ENCODE results near the gene SURF6.
"Not testable (repeated sequence)": the region's sequence is repeated elsewhere in the genome, so short reads cannot be mapped to it uniquely, and the experiment has no call there.

SURF6 gene

GRCh38 chr9:133284362-133284761 lies 51.6 kb downstream of the SURF6 start:
- H3K9ac ChIP-seq (ENCODE audit: low read depth, low read length), result no peak overlapping the region
- no peaks in the 10 kb centered on the region for H3K36me3 ChIP-seq (ENCODE audit: insufficient read depth, low read length)
- H3K4me1 ChIP-seq (ENCODE audit: insufficient read depth, low read length), result no peaks in the 10 kb centered on the region
- H3K9me3 ChIP-seq (ENCODE audit: control insufficient read depth, insufficient read depth, low read length), result peaks cover 5% of the 10 kb centered on the region

DNA sequence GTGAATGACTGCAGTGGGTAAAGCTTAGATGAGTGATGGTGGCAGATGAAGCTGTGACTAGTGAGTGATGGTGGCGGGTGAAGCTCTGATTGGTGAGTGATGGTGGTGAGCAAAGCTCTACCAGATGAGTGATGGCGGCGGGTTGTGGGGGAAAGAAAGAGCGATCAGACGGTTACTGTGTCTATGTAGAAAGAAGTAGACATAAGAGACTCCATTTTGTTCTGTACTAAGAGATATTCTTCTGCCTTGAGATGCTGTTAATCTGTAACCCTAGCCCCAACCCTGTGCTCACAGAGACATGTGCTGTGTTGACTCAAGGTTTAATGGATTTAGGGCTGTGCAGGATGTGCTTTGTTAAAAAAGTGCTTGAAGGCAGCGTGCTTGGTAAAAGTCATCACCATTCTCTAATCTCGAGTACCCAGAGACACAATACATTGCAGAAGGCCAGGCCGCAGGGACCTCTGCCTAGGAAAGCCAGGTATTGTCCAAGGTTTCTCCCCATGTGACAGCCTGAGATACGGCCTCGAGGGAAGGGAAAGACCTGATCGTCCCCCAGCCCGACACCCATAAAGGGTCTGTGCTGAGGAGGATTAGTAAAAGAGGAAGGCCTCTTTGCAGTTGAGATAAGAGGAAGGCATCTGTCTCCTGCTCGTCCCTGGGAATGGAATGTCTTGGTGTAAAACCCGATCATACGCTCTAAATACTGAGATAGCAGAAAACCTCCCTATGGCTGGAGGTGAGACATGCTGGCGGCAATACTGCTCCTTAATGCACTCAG lies 52.5 kb downstream of the SURF6 start:
- H3K9ac ChIP-seq (ENCODE audit: low read depth, low read length), result not testable (repeated sequence)

DNA sequence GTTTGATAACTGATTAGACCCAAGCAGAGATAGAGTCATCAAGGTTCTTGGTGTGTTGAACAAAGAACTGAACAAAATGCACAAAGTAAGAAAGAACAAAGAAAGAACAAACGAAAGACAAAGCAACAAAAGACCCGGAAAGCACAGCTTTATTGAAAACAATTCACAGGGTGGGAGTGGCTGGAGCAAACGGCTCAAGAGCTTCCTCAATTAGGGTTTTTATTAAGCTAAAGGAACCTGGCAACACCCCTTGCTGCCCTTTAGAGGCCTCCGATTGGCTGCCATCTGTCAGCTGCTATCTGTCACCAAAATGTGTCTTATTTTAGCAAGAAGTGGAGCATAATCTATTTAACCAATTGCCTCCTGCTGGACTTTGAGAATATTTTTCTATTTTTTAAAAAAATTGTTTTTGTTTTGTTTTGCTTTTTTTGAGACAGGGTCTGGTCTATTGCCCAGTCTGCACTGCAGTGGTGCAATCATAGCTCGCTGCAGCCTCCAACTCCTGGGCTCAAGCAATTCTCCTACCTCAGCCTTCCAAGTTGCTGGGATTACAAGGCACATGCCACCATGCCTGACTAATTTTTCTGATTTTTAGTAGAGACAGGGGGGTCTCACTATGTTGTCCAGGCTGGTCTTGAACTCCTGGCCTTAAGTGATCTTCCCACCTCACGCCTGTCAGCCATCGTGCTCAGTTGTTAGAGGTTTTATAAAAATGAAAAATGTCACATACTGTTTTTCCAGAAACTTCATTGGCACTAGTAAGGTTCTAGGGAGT lies 53.3 kb downstream of the SURF6 start:
- H3K9ac ChIP-seq (ENCODE audit: low read depth, low read length), result no peak overlapping the region
- H3K36me3 ChIP-seq (ENCODE audit: insufficient read depth, low read length), result no peaks in the 10 kb centered on the region
- H3K4me1 ChIP-seq (ENCODE audit: insufficient read depth, low read length), result no peaks in the 10 kb centered on the region
- no peaks in the 10 kb centered on the region; the same call in none of the 2 replicates for H3K9me3 ChIP-seq (ENCODE audit: control insufficient read depth, insufficient read depth, low read length)

More for the DNA sequence above, 52.5 kb downstream of the SURF6 start:
- not testable (repeated sequence) for H3K4me1 ChIP-seq (ENCODE audit: insufficient read depth, low read length); H3K36me3 ChIP-seq (ENCODE audit: insufficient read depth, low read length); H3K9me3 ChIP-seq (ENCODE audit: control insufficient read depth, insufficient read depth, low read length)

- Histone ChIP-seq H3K4me1 (ENCODE audit: insufficient read depth, low read length) (no peaks in the 10 kb centered on the region), H3K9ac (ENCODE audit: low read depth, low read length) (no peak overlapping the region), H3K36me3 (ENCODE audit: insufficient read depth, low read length) (no peaks in the 10 kb centered on the region), H3K9me3 (ENCODE audit: control insufficient read depth, insufficient read depth, low read length) (no peaks in the 10 kb centered on the region; the same call in none of the 2 replicates)
Observed at GRCh38 chr9:133280392-133280791, 55.6 kb downstream of the SURF6 start.

Measured in ES-I3 (cell line).